ENCODE results near the gene PCSK5. TPM values are rescaled to one million over a fixed set of nuclear protein-coding genes. Genes with fewer than 3 reads are reported as not detected.
A peak's percentile ranks its signal among the peaks of the same experiment; 100 is the strongest.

The PCSK5 gene
- polyA plus RNA-seq, 3 donors, result 14.4 to 17.8 (median 17.3) TPM

GRCh38 chr9:75983319-75984045 is 93.0 kb downstream of the PCSK5 start:
- no peak for DNase-seq (ENCODE audit: extremely low read depth in 1 of 11, low read depth in 9 of 11, low spot score in 4 of 11)

- DNase-seq (ENCODE audit: extremely low read depth in 1 of 11, low read depth in 9 of 11, low spot score in 4 of 11), result no peak
Measured at GRCh38 chr9:75985515-75985914, 95.0 kb downstream of the PCSK5 start.

GRCh38 chr9:75988663-75989062 is 98.2 kb downstream of the PCSK5 start:
- no peak for DNase-seq (ENCODE audit: extremely low read depth in 1 of 11, low read depth in 9 of 11, low spot score in 4 of 11)

GRCh38 chr9:75990156-75990555 is 99.7 kb downstream of the PCSK5 start:
- DNase-seq (ENCODE audit: extremely low read depth in 1 of 11, low read depth in 9 of 11, low spot score in 4 of 11), result no peak

- DNase-seq (ENCODE audit: extremely low read depth in 1 of 11, low read depth in 9 of 11, low spot score in 4 of 11), result no peak
Measured at GRCh38 chr9:75990576-75991304, 100.3 kb downstream of the PCSK5 start.

GRCh38 chr9:75992482-75993206 is 102.2 kb downstream of the PCSK5 start:
- no peak for DNase-seq (ENCODE audit: extremely low read depth in 1 of 11, low read depth in 9 of 11, low spot score in 4 of 11)

GRCh38 chr9:75993434-75993833 is 103.0 kb downstream of the PCSK5 start:
- no peak for DNase-seq (ENCODE audit: extremely low read depth in 1 of 11, low read depth in 9 of 11, low spot score in 4 of 11)

GRCh38 chr9:75995066-75995465 is 104.6 kb downstream of the PCSK5 start:
- DNase-seq (ENCODE audit: extremely low read depth in 1 of 11, low read depth in 9 of 11, low spot score in 4 of 11), result no peak

GRCh38 chr9:75996726-75997125 is 106.3 kb downstream of the PCSK5 start:
- DNase-seq (ENCODE audit: extremely low read depth in 1 of 11, low read depth in 9 of 11, low spot score in 4 of 11), result no peak

GRCh38 chr9:75997206-75997605 is 106.7 kb downstream of the PCSK5 start:
- no peak for DNase-seq (ENCODE audit: extremely low read depth in 1 of 11, low read depth in 9 of 11, low spot score in 4 of 11)

- DNase-seq (ENCODE audit: extremely low read depth in 1 of 11, low read depth in 9 of 11, low spot score in 4 of 11), result no peak
Measured at GRCh38 chr9:75998096-75998780, 107.8 kb downstream of the PCSK5 start.

- no peak for DNase-seq (ENCODE audit: extremely low read depth in 1 of 11, low read depth in 9 of 11, low spot score in 4 of 11)
Measured at GRCh38 chr9:76001459-76001858, 111.0 kb downstream of the PCSK5 start.

GRCh38 chr9:76003041-76003440 is 112.6 kb downstream of the PCSK5 start:
- DNase-seq (ENCODE audit: extremely low read depth in 1 of 11, low read depth in 9 of 11, low spot score in 4 of 11), result peak in 3 of 11 donors; percentile 7 to 22 (median 18)

GRCh38 chr9:76004526-76004925 is 114.1 kb downstream of the PCSK5 start:
- DNase-seq (ENCODE audit: extremely low read depth in 1 of 11, low read depth in 9 of 11, low spot score in 4 of 11), result no peak

- no peak for DNase-seq (ENCODE audit: extremely low read depth in 1 of 11, low read depth in 9 of 11, low spot score in 4 of 11)
Measured at GRCh38 chr9:76007935-76008334, 117.5 kb downstream of the PCSK5 start.

GRCh38 chr9:76013809-76014208 is 123.3 kb downstream of the PCSK5 start:
- DNase-seq (ENCODE audit: extremely low read depth in 1 of 11, low read depth in 9 of 11, low spot score in 4 of 11), result no peak

GRCh38 chr9:76018235-76018634 is 127.8 kb downstream of the PCSK5 start:
- DNase-seq (ENCODE audit: extremely low read depth in 1 of 11, low read depth in 9 of 11, low spot score in 4 of 11), result no peak

GRCh38 chr9:76018761-76019160 is 128.3 kb downstream of the PCSK5 start:
- DNase-seq (ENCODE audit: extremely low read depth in 1 of 11, low read depth in 9 of 11, low spot score in 4 of 11), result no peak

- no peak for DNase-seq (ENCODE audit: extremely low read depth in 1 of 11, low read depth in 9 of 11, low spot score in 4 of 11)
Measured at GRCh38 chr9:76020652-76021051, 130.2 kb downstream of the PCSK5 start.
